IMR-90 (cell line): ENCODE measurements around the gene XAGE1B. TPM values are rescaled to one million over a fixed set of nuclear protein-coding genes. Genes with fewer than 3 reads are reported as not detected.
"Not testable (repeated sequence)": the region's sequence is repeated elsewhere in the genome, so short reads cannot be mapped to it uniquely, and the experiment has no call there.

Experiments used
- ATAC-seq: fragments of 200-7000 bp; cut with Tn5 transposase; 2 replicates; pipeline ENCODE4 v1.9.1; 2020; ENCODE audit warnings: low read depth, mild to moderate bottlenecking, moderate library complexity
- BruUV-seq: library from RNA; stranded (reverse); fragments of 400-500 nt; replicated peaks from 2 replicates; lab custom pipeline; 2021; lab: Mats Ljungman, UMichigan
- CTCF ChIA-PET: fragments of 300-600 bp; formaldehyde crosslinking; extraction: SDS; loops from one replicate; lab custom pipeline; 2021; ENCODE audit warnings: antibody characterized with exemption; lab: Yijun Ruan, JAX
- POLR2A ChIA-PET: fragments of 300-600 bp; sonication (Branson Sonifier 250); formaldehyde crosslinking; loops from one replicate; lab custom pipeline; 2022; ENCODE audit warnings: antibody characterized with exemption; ENCODE audit not compliant: unreplicated experiment; lab: Charles Lee
- DNase-seq: peaks from one replicate; pipeline ENCODE4 v3.0.0; 2013
- H2AFZ ChIP-seq: replicated peaks from 2 replicates; pipeline ENCODE3; 2013; ENCODE audit warnings: low read length, mild to moderate bottlenecking; ENCODE audit not compliant: poor library complexity
- H2AK5ac ChIP-seq: 2 replicates; pipeline ENCODE4 v1.6.1; 2013; ENCODE audit warnings: low read depth, low read length, inconsistent platforms
- H2AK9ac ChIP-seq: replicated peaks from 2 replicates; pipeline ENCODE3; 2013; ENCODE audit warnings: mild to moderate bottlenecking, low read depth, low read length, moderate library complexity; ENCODE audit not compliant: poor library complexity
- H2BK120ac ChIP-seq: 2 replicates; pipeline ENCODE4 v1.6.1; 2013; ENCODE audit warnings: low read depth, low read length, inconsistent platforms
- H2BK15ac ChIP-seq: 3 replicates; pipeline ENCODE4 v1.6.1; 2013; ENCODE audit warnings: low read depth, low read length, inconsistent platforms
- H2BK20ac ChIP-seq: 2 replicates; pipeline ENCODE4 v1.6.1; 2013; ENCODE audit warnings: low read depth, mild to moderate bottlenecking, inconsistent platforms, low read length, moderate library complexity
- H2BK5ac ChIP-seq: 2 replicates; pipeline ENCODE4 v1.6.1; 2013; ENCODE audit warnings: mild to moderate bottlenecking, low read depth, low read length, inconsistent platforms; ENCODE audit not compliant: poor library complexity, severe bottlenecking
- H3K14ac ChIP-seq: replicated peaks from 2 replicates; pipeline ENCODE4 v1.6.1; 2013; ENCODE audit warnings: low read depth, low read length, inconsistent platforms
- H3K18ac ChIP-seq: 2 replicates; pipeline ENCODE4 v1.6.1; 2013; ENCODE audit warnings: low read depth, low read length, control low read depth
- H3K23ac ChIP-seq: 2 replicates; pipeline ENCODE4 v1.6.1; 2013; ENCODE audit warnings: low read depth, low read length, inconsistent platforms
- H3K27ac ChIP-seq: 2 replicates; pipeline ENCODE4 v1.5.1; 2013; ENCODE audit warnings: mild to moderate bottlenecking, control low read depth, low read length; ENCODE audit not compliant: insufficient read depth
- H3K27me3 ChIP-seq: 2 replicates; pipeline ENCODE4 v1.6.1; 2013; ENCODE audit warnings: low read length; ENCODE audit not compliant: control insufficient read depth, insufficient read depth
- H3K36me3 ChIP-seq: 2 replicates; pipeline ENCODE4 v1.6.1; 2013; ENCODE audit warnings: low read length, mixed read lengths; ENCODE audit not compliant: control insufficient read depth, insufficient read depth
- H3K4ac ChIP-seq: 2 replicates; pipeline ENCODE4 v1.6.1; 2013; ENCODE audit warnings: low read depth, low read length, inconsistent platforms
- H3K4me1 ChIP-seq: 2 replicates; pipeline ENCODE4 v1.6.1; 2013; ENCODE audit warnings: low read length, mixed read lengths; ENCODE audit not compliant: control insufficient read depth, insufficient read depth
- H3K4me2 ChIP-seq: 2 replicates; pipeline ENCODE4 v1.6.1; 2013; ENCODE audit warnings: low read depth, mild to moderate bottlenecking, control low read depth, low read length, moderate library complexity
- H3K4me3 ChIP-seq: 2 replicates; pipeline ENCODE4 v1.5.1; 2013; ENCODE audit warnings: low read depth, mild to moderate bottlenecking, control low read depth, low read length, moderate library complexity; ENCODE audit not compliant: insufficient read depth
- H3K56ac ChIP-seq: 2 replicates; pipeline ENCODE4 v1.6.1; 2013; ENCODE audit warnings: low read length, inconsistent platforms; ENCODE audit not compliant: insufficient read depth; ENCODE audit errors: extremely low read depth
- H3K79me1 ChIP-seq, 2 experiments: 2 replicates each; pipeline ENCODE4 v1.6.1; 2013; ENCODE audit warnings: low read length in 2 of 2, inconsistent platforms in 1 of 2, low read depth in 1 of 2
- H3K9ac ChIP-seq: 2 replicates; pipeline ENCODE4 v1.6.1; 2013; ENCODE audit warnings: low read depth, low read length, control low read depth
- H3K9me1 ChIP-seq: 2 replicates; pipeline ENCODE4 v1.6.1; 2013; ENCODE audit warnings: low read length, inconsistent platforms; ENCODE audit not compliant: insufficient read depth
- H3K9me3 ChIP-seq: 2 replicates; pipeline ENCODE4 v1.6.1; 2013; ENCODE audit warnings: low read length; ENCODE audit not compliant: control insufficient read depth, insufficient read depth
- H4K20me1 ChIP-seq: 2 replicates; pipeline ENCODE4 v1.6.1; 2013; ENCODE audit warnings: low read length, inconsistent platforms; ENCODE audit not compliant: insufficient read depth
- H4K5ac ChIP-seq: 2 replicates; pipeline ENCODE4 v1.6.1; 2013; ENCODE audit warnings: mild to moderate bottlenecking, low read depth, low read length, control low read depth
- H4K8ac ChIP-seq, 2 experiments: 2 replicates each; pipeline ENCODE4 v1.6.1; 2013; ENCODE audit warnings: low read depth in 2 of 2, low read length in 2 of 2, control low read depth in 1 of 2, inconsistent platforms in 1 of 2
- H4K91ac ChIP-seq: 2 replicates; pipeline ENCODE4 v1.6.1; 2013; ENCODE audit warnings: low read depth, low read length, inconsistent platforms; ENCODE audit not compliant: insufficient read depth
- WGBS, 2 experiments: methylation state at CpG; one replicate each; pipeline versions ENCODE4 v1.1.5 to v1.1.7; 2013; ENCODE audit warnings: missing lambda C conversion rate in 2 of 2; ENCODE audit not compliant: insufficient read length in 1 of 2; ENCODE audit errors: extremely low coverage in 2 of 2; 5-methylcytosine and 5-hydroxymethylcytosine counted together
- dilution Hi-C: fragments of 300-500 bp; cut with HindIII; formaldehyde crosslinking; loops from one replicate; pipeline ENCODE4 v1.14.3; 2018; ENCODE audit warnings: low sequenced_read_pairs; ENCODE audit not compliant: unreplicated experiment
- in situ Hi-C: fragments of 300-500 bp; cut with MboI; formaldehyde crosslinking; loops from 3 replicates; pipeline ENCODE4 v1.14.3; 2019; ENCODE audit warnings: low sequenced_read_pairs, inconsistent platforms, mixed read lengths
- intact Hi-C: fragments of 100-400 bp; cut with micrococcal nuclease; formaldehyde crosslinking; loops from 2 replicates; pipeline ENCODE4 v1.10.0; 2022
- polyA plus RNA-seq, 3 experiments: library from polyadenylated mRNA; depleted of rRNA; stranded (reverse); fragments of >200 nt; gene quantifications; 2 replicates each; pipeline ENCODE4 v1.2.3, GENCODE V29; 2012; ENCODE audit warnings: low replicate concordance in 1 of 3
- total RNA-seq: library from RNA; depleted of rRNA; stranded (reverse); fragments of >200 nt; gene quantifications from 2 replicates; pipeline ENCODE4 v1.2.3, GENCODE V29; 2012

The XAGE1B gene
- total and polyA plus RNA-seq, 2 of the 4 experiments (the other 2 are of a cell fraction), result not detected

DNA sequence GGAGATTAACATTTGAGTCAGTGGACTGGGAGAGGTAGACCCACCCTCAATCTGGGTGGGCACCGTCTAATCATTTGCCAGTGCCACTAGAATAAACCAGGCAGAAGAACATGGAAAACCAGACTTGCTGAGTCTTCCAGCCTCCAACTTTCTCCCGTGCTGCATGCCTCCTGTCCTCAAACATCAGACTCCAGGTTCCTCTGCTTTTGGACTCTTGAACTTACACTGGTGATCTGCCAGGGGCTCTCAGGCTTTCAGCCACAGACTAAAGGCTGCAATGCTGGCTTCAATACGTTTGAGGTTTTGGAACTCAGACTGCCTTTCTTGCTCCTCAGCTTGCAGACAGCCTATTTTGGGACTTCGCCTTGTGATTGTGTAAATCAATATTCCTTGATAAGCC is 24.2 kb upstream of the XAGE1B start:
- H3K14ac ChIP-seq, H3K9me3 ChIP-seq, BruUV-seq, H3K9me1 ChIP-seq, H3K9ac ChIP-seq, H2AK5ac ChIP-seq, DNase-seq, H3K4me1 ChIP-seq, H3K27ac ChIP-seq, H2BK20ac ChIP-seq, H3K56ac ChIP-seq, H3K18ac ChIP-seq, H2BK5ac ChIP-seq, H3K79me1 ChIP-seq, H3K4me3 ChIP-seq, H2BK15ac ChIP-seq, H3K4ac ChIP-seq, H3K23ac ChIP-seq, H4K20me1 ChIP-seq, CTCF ChIA-PET, H4K5ac ChIP-seq, POLR2A ChIA-PET, dilution Hi-C loops, intact Hi-C loops, H4K8ac ChIP-seq, H2BK120ac ChIP-seq, H3K4me2 ChIP-seq, H2AFZ ChIP-seq, H4K91ac ChIP-seq, ATAC-seq, in situ Hi-C loops, H2AK9ac ChIP-seq, H3K36me3 ChIP-seq: not testable (repeated sequence)
- H3K27me3 ChIP-seq, result peaks cover 11% of the 10 kb centered on the region
- 0% methylated on average over 1 of the region's 4 CpGs; no CpG with 5 or more reads in 1 of the 2 experiments for WGBS, 2 experiments

DNA sequence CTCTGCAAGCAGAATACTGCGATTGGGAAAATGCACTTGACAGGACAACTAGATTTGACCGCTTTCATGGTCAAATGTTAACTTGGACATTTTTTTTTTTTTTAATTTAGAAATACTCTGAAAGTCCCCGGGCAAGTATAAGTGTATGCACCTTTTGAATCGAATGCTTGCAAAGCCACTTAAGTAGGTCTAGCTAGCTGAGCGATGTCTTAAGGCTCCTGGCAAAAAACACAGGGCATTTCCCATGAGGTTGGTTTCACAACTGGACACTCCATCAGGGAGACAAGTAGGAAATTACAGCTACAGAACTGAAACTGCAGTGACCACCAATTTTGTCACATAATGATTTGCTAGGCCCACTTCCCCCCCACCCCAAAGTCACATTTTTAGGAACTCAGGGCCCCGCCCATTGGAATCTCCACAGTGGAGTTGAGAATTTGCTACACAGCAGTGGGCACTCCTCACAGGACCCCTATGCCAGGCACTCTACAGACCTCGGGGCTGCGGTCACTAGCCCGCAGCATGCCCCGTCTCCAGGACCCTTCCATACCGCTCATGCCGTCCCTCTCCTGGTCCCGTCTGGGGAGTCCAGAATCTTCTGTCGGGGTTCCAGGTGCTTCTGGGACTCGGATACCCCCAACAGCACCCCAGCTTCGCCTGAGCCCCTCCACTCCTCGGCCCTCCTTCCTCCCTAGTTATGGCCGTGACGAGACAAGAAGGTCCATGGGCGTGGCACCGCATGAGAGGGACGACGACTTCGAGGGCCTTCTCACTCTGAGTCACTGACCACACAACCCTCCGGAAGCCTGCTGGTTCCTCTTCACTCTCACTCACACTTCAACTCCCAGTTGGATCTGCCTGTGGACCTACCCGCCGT is 515 bp downstream of the XAGE1B start:
- BruUV-seq, ATAC-seq, H2BK120ac ChIP-seq, in situ Hi-C loops, H3K23ac ChIP-seq, H3K4ac ChIP-seq, H3K27ac ChIP-seq, dilution Hi-C loops, H2BK15ac ChIP-seq, H2BK20ac ChIP-seq, intact Hi-C loops, H2AK5ac ChIP-seq, H4K91ac ChIP-seq, H4K20me1 ChIP-seq, H3K4me3 ChIP-seq, H3K14ac ChIP-seq, DNase-seq, H3K9me3 ChIP-seq, H3K18ac ChIP-seq, H2AFZ ChIP-seq, CTCF ChIA-PET, H3K4me2 ChIP-seq, H4K8ac ChIP-seq, H3K36me3 ChIP-seq, H4K5ac ChIP-seq, H2AK9ac ChIP-seq, H3K4me1 ChIP-seq, H3K27me3 ChIP-seq, H3K56ac ChIP-seq, H2BK5ac ChIP-seq, POLR2A ChIA-PET, H3K9ac ChIP-seq, H3K79me1 ChIP-seq, H3K9me1 ChIP-seq: not testable (repeated sequence)
- no CpG with 5 or more reads among the region's 27 CpGs for WGBS, 2 experiments
